PC-3 (cell line): ENCODE results near the gene TFDP2. TPM values are rescaled to one million over a fixed set of nuclear protein-coding genes. Genes with fewer than 3 reads are reported as not detected.
A peak's percentile ranks its signal among the peaks of the same experiment; 100 is the strongest.

Experiments used
- ATAC-seq: fragments of 200-7000 bp; cut with Tn5 transposase; 2 replicates; pipeline ENCODE4 v1.9.1; 2020; ENCODE audit warnings: mild to moderate bottlenecking, moderate library complexity
- BruUV-seq: library from RNA; stranded (reverse); fragments of 400-500 nt; replicated peaks from 2 replicates; lab custom pipeline; 2021; lab: Mats Ljungman, UMichigan
- CTCF ChIA-PET: fragments of 300-600 bp; sonication (Branson Sonifier 250); formaldehyde crosslinking; loops from one replicate; lab custom pipeline; 2022; ENCODE audit warnings: antibody characterized with exemption; lab: Charles Lee
- POLR2A ChIA-PET: fragments of 300-600 bp; sonication (Branson Sonifier 250); formaldehyde crosslinking; loops from one replicate; lab custom pipeline; 2022; ENCODE audit warnings: antibody characterized with exemption; ENCODE audit not compliant: unreplicated experiment; lab: Charles Lee
- DNase-seq: peaks from one replicate; pipeline ENCODE4 v3.0.0-alpha.2; 2015
- H2AFZ ChIP-seq: fragments of 300-600 bp; sonication (generic); 2 replicates; pipeline ENCODE4 v1.6.0; 2016; ENCODE audit warnings: antibody characterized with exemption, low read length
- H3F3A ChIP-seq: fragments of 300-600 bp; sonication (generic); one replicate; pipeline ENCODE4 v1.6.0; 2017; ENCODE audit warnings: antibody characterized with exemption, low read length, control low read depth, mild to moderate bottlenecking; ENCODE audit not compliant: unreplicated experiment
- H3K27ac ChIP-seq: fragments of 300-600 bp; sonication (generic); 2 replicates; pipeline ENCODE4 v1.5.1; 2016; ENCODE audit warnings: mild to moderate bottlenecking, low read length
- H3K27me3 ChIP-seq: fragments of 300-600 bp; sonication (generic); 2 replicates; pipeline ENCODE4 v1.6.1; 2016; ENCODE audit warnings: low read length, mixed read lengths
- H3K36me3 ChIP-seq: fragments of 300-600 bp; sonication (generic); 2 replicates; pipeline ENCODE4 v1.6.1; 2016; ENCODE audit warnings: low read depth, mixed run types, low read length, mixed read lengths
- H3K4me1 ChIP-seq: fragments of 300-600 bp; sonication (generic); 2 replicates; pipeline ENCODE4 v1.5.1; 2016; ENCODE audit warnings: low read length; ENCODE audit not compliant: insufficient read depth
- H3K4me2 ChIP-seq: fragments of 300-600 bp; sonication (generic); 2 replicates; pipeline ENCODE4 v1.6.0; 2016; ENCODE audit warnings: low read length
- H3K4me3 ChIP-seq: fragments of 300-600 bp; sonication (generic); 2 replicates; pipeline ENCODE4 v1.5.1; 2016; ENCODE audit warnings: mild to moderate bottlenecking, low read length, mixed read lengths
- H3K79me2 ChIP-seq: fragments of 300-600 bp; sonication (generic); 2 replicates; pipeline ENCODE4 v1.6.1; 2017; ENCODE audit warnings: low read length, mixed read lengths
- H3K9ac ChIP-seq: fragments of 300-600 bp; sonication (generic); 2 replicates; pipeline ENCODE4 v1.6.0; 2016; ENCODE audit warnings: mild to moderate bottlenecking, low read length
- H3K9me2 ChIP-seq: fragments of 300-600 bp; sonication (generic); replicated peaks from 2 replicates; pipeline ENCODE4 v1.6.1; 2016; ENCODE audit warnings: mixed run types, low read length, mixed read lengths
- H3K9me3 ChIP-seq: fragments of 300-600 bp; sonication (generic); 2 replicates; pipeline ENCODE4 v1.6.1; 2016; ENCODE audit warnings: low read length, mixed read lengths
- H4K20me1 ChIP-seq: fragments of 300-600 bp; sonication (generic); 2 replicates; pipeline ENCODE4 v1.6.1; 2016; ENCODE audit warnings: low read length, mixed read lengths
- EZH2 ChIP-seq: fragments of 300-600 bp; sonication (generic); IDR thresholded peaks from one replicate; pipeline ENCODE4 v1.6.1; 2017; ENCODE audit warnings: antibody characterized with exemption, mild to moderate bottlenecking, low read length; ENCODE audit not compliant: unreplicated experiment
- EZH2phosphoT487 ChIP-seq: fragments of 300-600 bp; sonication (generic); IDR thresholded peaks from 2 replicates; pipeline ENCODE4 v1.6.1; 2018; ENCODE audit warnings: mild to moderate bottlenecking, antibody characterized with exemption, low read length, borderline replicate concordance
- intact Hi-C: fragments of 100-400 bp; cut with micrococcal nuclease; formaldehyde crosslinking; loops from 2 replicates; pipeline ENCODE4 v1.9.0; 2023
- total RNA-seq: library from RNA; depleted of rRNA; stranded (reverse); fragments of >200 nt; gene quantifications from 2 replicates; pipeline ENCODE4 v1.2.3, GENCODE V29; 2014
- TF ChIP-seq, protein P1 (sequence below): fragments of 300-600 bp; sonication (generic); conservative IDR thresholded peaks from 2 replicates; pipeline ENCODE4 v1.5.1; 2017; ENCODE audit warnings: antibody characterized with exemption, low read depth, mild to moderate bottlenecking, low read length

TFDP2 gene
- total RNA-seq, 1 experiment from 2014 or later = 37.9 TPM

GRCh38 chr3:142151240-142151639 is 1.9 kb upstream of the TFDP2 start:
- intact Hi-C loops = no loop called here
- Histone ChIP-seq H3K79me2 (peaks cover 13% of the 10 kb centered on the region; the same call in 1 of the 2 replicates), H3F3A (no peaks in the 10 kb centered on the region), H3K4me3 (no peak overlapping the region), H3K9me3 (no peaks in the 10 kb centered on the region), H3K9ac (no peak overlapping the region), H3K4me2 (no peak overlapping the region), H2AFZ (no peak overlapping the region), H3K9me2 (no peaks in the 10 kb centered on the region), H3K4me1 (peaks cover 9% of the 10 kb centered on the region), H3K27me3 (no peaks in the 10 kb centered on the region), H4K20me1 (no peaks in the 10 kb centered on the region), H3K27ac (no peak overlapping the region), H3K36me3 (no peaks in the 10 kb centered on the region)
- ChIA-PET POLR2A (no interaction called here), CTCF (no interaction called here)
- ATAC-seq = no peak
- no peak for DNase-seq
- TF ChIP-seq, protein P1, sequence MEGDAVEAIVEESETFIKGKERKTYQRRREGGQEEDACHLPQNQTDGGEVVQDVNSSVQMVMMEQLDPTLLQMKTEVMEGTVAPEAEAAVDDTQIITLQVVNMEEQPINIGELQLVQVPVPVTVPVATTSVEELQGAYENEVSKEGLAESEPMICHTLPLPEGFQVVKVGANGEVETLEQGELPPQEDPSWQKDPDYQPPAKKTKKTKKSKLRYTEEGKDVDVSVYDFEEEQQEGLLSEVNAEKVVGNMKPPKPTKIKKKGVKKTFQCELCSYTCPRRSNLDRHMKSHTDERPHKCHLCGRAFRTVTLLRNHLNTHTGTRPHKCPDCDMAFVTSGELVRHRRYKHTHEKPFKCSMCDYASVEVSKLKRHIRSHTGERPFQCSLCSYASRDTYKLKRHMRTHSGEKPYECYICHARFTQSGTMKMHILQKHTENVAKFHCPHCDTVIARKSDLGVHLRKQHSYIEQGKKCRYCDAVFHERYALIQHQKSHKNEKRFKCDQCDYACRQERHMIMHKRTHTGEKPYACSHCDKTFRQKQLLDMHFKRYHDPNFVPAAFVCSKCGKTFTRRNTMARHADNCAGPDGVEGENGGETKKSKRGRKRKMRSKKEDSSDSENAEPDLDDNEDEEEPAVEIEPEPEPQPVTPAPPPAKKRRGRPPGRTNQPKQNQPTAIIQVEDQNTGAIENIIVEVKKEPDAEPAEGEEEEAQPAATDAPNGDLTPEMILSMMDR = no peak
- TF ChIP-seq EZH2phosphoT487 = no peak
- no peak for TF ChIP-seq EZH2
- no TSS peak for BruUV-seq

DNA sequence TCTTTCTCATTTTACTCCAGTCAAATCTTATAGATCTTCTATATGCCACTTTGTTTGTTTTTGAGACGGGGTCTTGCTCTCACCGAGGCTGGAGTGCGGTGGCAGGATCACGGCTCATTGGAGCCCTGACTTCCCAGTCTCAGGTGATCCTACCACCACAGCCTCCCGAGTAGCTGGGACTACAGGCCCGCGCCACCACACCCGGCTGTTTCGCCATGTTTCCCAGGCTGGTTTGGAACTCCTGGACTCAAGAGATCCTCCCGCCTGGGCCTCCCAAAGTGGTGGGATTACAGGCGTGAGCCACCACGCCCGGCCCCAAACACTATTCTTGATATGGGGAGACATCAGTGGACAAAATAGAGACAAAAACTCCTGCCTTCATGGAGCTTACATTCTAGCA is 927 bp upstream of the TFDP2 start:
- Histone ChIP-seq H3K9me2 (no peaks in the 10 kb centered on the region), H2AFZ (no peak overlapping the region), H3K4me2 (no peak overlapping the region), H3K9me3 (no peaks in the 10 kb centered on the region), H3K79me2 (peaks cover 13% of the 10 kb centered on the region; the same call in 1 of the 2 replicates), H3K4me3 (no peak overlapping the region), H3K36me3 (no peaks in the 10 kb centered on the region), H3K27ac (no peak overlapping the region), H3F3A (no peaks in the 10 kb centered on the region), H3K27me3 (no peaks in the 10 kb centered on the region), H3K4me1 (peaks cover 9% of the 10 kb centered on the region), H3K9ac (no peak overlapping the region), H4K20me1 (no peaks in the 10 kb centered on the region)
- POLR2A ChIA-PET = no interaction called here
- DNase-seq (no peak), ATAC-seq (no peak)
- TF ChIP-seq EZH2 = no peak
- no peak for TF ChIP-seq EZH2phosphoT487
- TF ChIP-seq, protein P1 = no peak
- CTCF ChIA-PET = no interaction called here
- intact Hi-C loops = no loop called here
- no TSS peak for BruUV-seq

GRCh38 chr3:142149673-142149992 is 289 bp upstream of the TFDP2 start:
- Histone ChIP-seq H2AFZ (peak overlapping the region; percentile 89), H3K4me2 (peak overlapping the region; percentile 96), H3K4me3 (peak overlapping the region; percentile 88; the same call in 1 of the 2 replicates), H3K4me1 (peaks cover 9% of the 10 kb centered on the region), H3K9me2 (no peaks in the 10 kb centered on the region), H3K9me3 (no peaks in the 10 kb centered on the region), H4K20me1 (no peaks in the 10 kb centered on the region), H3F3A (no peaks in the 10 kb centered on the region), H3K79me2 (peaks cover 13% of the 10 kb centered on the region; the same call in 1 of the 2 replicates), H3K27me3 (no peaks in the 10 kb centered on the region), H3K27ac (no peak overlapping the region), H3K9ac (peak overlapping the region; percentile 74; the same call in 1 of the 2 replicates), H3K36me3 (no peaks in the 10 kb centered on the region)
- ATAC-seq = peak; percentile 5
- TF ChIP-seq EZH2phosphoT487 (no peak), EZH2 (no peak)
- TF ChIP-seq, protein P1 = no peak
- BruUV-seq = no TSS peak
- CTCF ChIA-PET = no interaction called here
- intact Hi-C loops = no loop called here
- POLR2A ChIA-PET = no interaction called here
- DNase-seq = no peak
